Trophoblast cell (in vitro differentiated cells and primary cell): Measurements from ENCODE around the gene MDM2.
"Not testable (repeated sequence)": the region's sequence is repeated elsewhere in the genome, so short reads cannot be mapped to it uniquely, and the experiment has no call there.

Source experiments
- DNase-seq, 2 donors: peaks; one replicate each; pipeline ENCODE4 v3.0.0-alpha.2; 2016
- H2AFZ ChIP-seq: 2 replicates; pipeline ENCODE4 v1.6.1; 2013; ENCODE audit warnings: low read length, moderate library complexity, mild to moderate bottlenecking; ENCODE audit not compliant: insufficient read depth, poor library complexity
- H2AK5ac ChIP-seq: 2 replicates; pipeline ENCODE4 v1.6.1; 2013; ENCODE audit warnings: mild to moderate bottlenecking, low read length
- H2BK120ac ChIP-seq: 2 replicates; pipeline ENCODE4 v1.6.1; 2013; ENCODE audit warnings: low read length, mild to moderate bottlenecking, moderate library complexity; ENCODE audit not compliant: insufficient read depth, poor library complexity
- H2BK12ac ChIP-seq: 2 replicates; pipeline ENCODE4 v1.6.1; 2013; ENCODE audit warnings: mild to moderate bottlenecking, low read length, moderate library complexity
- H2BK5ac ChIP-seq: 2 replicates; pipeline ENCODE4 v1.6.1; 2013; ENCODE audit warnings: low read length, low read depth, moderate library complexity, mild to moderate bottlenecking; ENCODE audit not compliant: poor library complexity
- H3K14ac ChIP-seq: 2 replicates; pipeline ENCODE4 v1.6.1; 2013; ENCODE audit warnings: mild to moderate bottlenecking, low read length
- H3K18ac ChIP-seq: 2 replicates; pipeline ENCODE4 v1.6.1; 2013; ENCODE audit warnings: mild to moderate bottlenecking, low read length
- H3K23ac ChIP-seq: 2 replicates; pipeline ENCODE4 v1.6.1; 2013; ENCODE audit warnings: low read length
- H3K27ac ChIP-seq: 2 replicates; pipeline ENCODE4 v1.5.1; 2013; ENCODE audit warnings: low read depth, mild to moderate bottlenecking, inconsistent platforms, low read length, moderate library complexity
- H3K27me3 ChIP-seq: 2 replicates; pipeline ENCODE4 v1.6.1; 2013; ENCODE audit warnings: inconsistent platforms, mild to moderate bottlenecking, low read length, moderate library complexity; ENCODE audit not compliant: insufficient read depth
- H3K36me3 ChIP-seq, 2 experiments: 1 replicate in 1 of 2; 2 replicates in 1 of 2; pipeline ENCODE4 v1.6.1; 2013; ENCODE audit warnings: low read length in 2 of 2, mild to moderate bottlenecking in 2 of 2, moderate library complexity in 1 of 2; ENCODE audit not compliant: insufficient read depth in 2 of 2, control insufficient read depth in 1 of 2
- H3K4ac ChIP-seq: 2 replicates; pipeline ENCODE4 v1.6.1; 2013; ENCODE audit warnings: low read depth, mild to moderate bottlenecking, low read length, moderate library complexity
- H3K4me1 ChIP-seq, 2 experiments: 1 replicate in 1 of 2; 2 replicates in 1 of 2; pipeline ENCODE4 v1.6.1; 2013; ENCODE audit warnings: low read length in 2 of 2, mild to moderate bottlenecking in 2 of 2, moderate library complexity in 1 of 2; ENCODE audit not compliant: insufficient read depth in 2 of 2, control insufficient read depth in 1 of 2
- H3K4me2 ChIP-seq: 2 replicates; pipeline ENCODE4 v1.6.1; 2013; ENCODE audit warnings: inconsistent platforms, mild to moderate bottlenecking, low read length, moderate library complexity
- H3K4me3 ChIP-seq: 2 replicates; pipeline ENCODE4 v1.5.1; 2013; ENCODE audit warnings: mild to moderate bottlenecking, low read depth, low read length, inconsistent platforms
- H3K79me1 ChIP-seq: one replicate; pipeline ENCODE4 v1.6.1; 2013; ENCODE audit warnings: low read length
- H3K79me2 ChIP-seq: 2 replicates; pipeline ENCODE4 v1.6.1; 2013; ENCODE audit warnings: low read length, mild to moderate bottlenecking; ENCODE audit not compliant: control insufficient read depth, insufficient read depth, poor library complexity
- H3K9ac ChIP-seq: 2 replicates; pipeline ENCODE4 v1.6.1; 2013; ENCODE audit warnings: mild to moderate bottlenecking, low read length
- H3K9me3 ChIP-seq: 2 replicates; pipeline ENCODE4 v1.6.1; 2013; ENCODE audit warnings: low read depth, mild to moderate bottlenecking, control low read depth, inconsistent platforms, low read length; ENCODE audit not compliant: insufficient read depth
- H4K12ac ChIP-seq: 2 replicates; pipeline ENCODE4 v1.6.1; 2013; ENCODE audit warnings: low read depth, mild to moderate bottlenecking, low read length, moderate library complexity
- H4K8ac ChIP-seq: 2 replicates; pipeline ENCODE4 v1.6.1; 2013; ENCODE audit warnings: low read depth, mild to moderate bottlenecking, low read length, moderate library complexity
- H4K91ac ChIP-seq: one replicate; pipeline ENCODE4 v1.6.1; 2013; ENCODE audit warnings: low read depth, mild to moderate bottlenecking, low read length, moderate library complexity
- WGBS: extraction: QIAGEN DNeasy Blood & Tissue Kit; methylation state at CpG from one replicate; pipeline ENCODE4 v1.1.7; 2013; ENCODE audit warnings: missing lambda C conversion rate; ENCODE audit not compliant: insufficient read length, insufficient coverage; ENCODE audit errors: extremely low coverage; 5-methylcytosine and 5-hydroxymethylcytosine counted together

MDM2 gene

GRCh38 chr12:68805592-68806120, 2.3 kb upstream of the MDM2 start:
- WGBS: no CpG with 5 or more reads among the region's 7 CpGs
- no peak overlapping the region for H3K4me2 ChIP-seq
- no peak overlapping the region for H3K4me3 ChIP-seq
- H2BK5ac ChIP-seq: no peak overlapping the region
- no peak overlapping the region for H3K14ac ChIP-seq
- no peak overlapping the region for H2BK120ac ChIP-seq
- H3K27me3 ChIP-seq: no peaks in the 10 kb centered on the region
- peaks cover 3 to 4% of the 10 kb centered on the region in 2 experiments for H3K36me3 ChIP-seq
- H3K9ac ChIP-seq: no peak overlapping the region
- H2AK5ac ChIP-seq: no peak overlapping the region
- H3K79me2 ChIP-seq: peaks cover 10% of the 10 kb centered on the region
- no peak overlapping the region for H3K23ac ChIP-seq
- H2AFZ ChIP-seq: no peak overlapping the region
- no peaks in the 10 kb centered on the region for H3K9me3 ChIP-seq
- H3K4ac ChIP-seq: no peak overlapping the region
- H3K79me1 ChIP-seq: peaks cover 25% of the 10 kb centered on the region
- no peak overlapping the region for H2BK12ac ChIP-seq
- no peak overlapping the region for H4K91ac ChIP-seq
- H3K4me1 ChIP-seq: peaks cover 6 to 8% of the 10 kb centered on the region in 2 experiments
- H3K18ac ChIP-seq: no peak overlapping the region
- H4K8ac ChIP-seq: no peak overlapping the region
- no peak overlapping the region for H3K27ac ChIP-seq
- peak; percentile 44 to 58 for DNase-seq
- H4K12ac ChIP-seq: no peak overlapping the region

- no peak overlapping the region for H2BK120ac ChIP-seq
- H3K14ac ChIP-seq: no peak overlapping the region
- peaks cover 6 to 8% of the 10 kb centered on the region in 2 experiments for H3K4me1 ChIP-seq
- H3K36me3 ChIP-seq: peaks cover 4% of the 10 kb centered on the region in 2 experiments
- H3K23ac ChIP-seq: no peak overlapping the region
- peaks cover 10% of the 10 kb centered on the region for H3K79me2 ChIP-seq
- H3K18ac ChIP-seq: no peak overlapping the region
- no peak overlapping the region for H3K9ac ChIP-seq
- no peak overlapping the region for H2BK12ac ChIP-seq
- no CpG with 5 or more reads among the region's 18 CpGs for WGBS
- no peak overlapping the region for H4K12ac ChIP-seq
- no peak overlapping the region for H2AK5ac ChIP-seq
- no peak overlapping the region for H4K91ac ChIP-seq
- no peaks in the 10 kb centered on the region for H3K9me3 ChIP-seq
- H3K27ac ChIP-seq: no peak overlapping the region
- no peak overlapping the region for H2BK5ac ChIP-seq
- no peak overlapping the region for H3K4ac ChIP-seq
- no peak overlapping the region for H2AFZ ChIP-seq
- H3K27me3 ChIP-seq: no peaks in the 10 kb centered on the region
- no peak overlapping the region for H4K8ac ChIP-seq
- no peak for DNase-seq
- no peak overlapping the region for H3K4me2 ChIP-seq
- peaks cover 25% of the 10 kb centered on the region for H3K79me1 ChIP-seq
- H3K4me3 ChIP-seq: no peak overlapping the region
These were observed 1.3 kb upstream of the MDM2 start for GRCh38 chr12:68806488-68807237.

GRCh38 chr12:68807274-68807575, 752 bp upstream of the MDM2 start:
- H4K12ac ChIP-seq, H3K36me3 ChIP-seq, H3K23ac ChIP-seq, H3K4me1 ChIP-seq, H3K27me3 ChIP-seq, DNase-seq, H3K14ac ChIP-seq, H3K79me2 ChIP-seq, H2BK12ac ChIP-seq, H3K9ac ChIP-seq, H2AFZ ChIP-seq, H2AK5ac ChIP-seq, H3K9me3 ChIP-seq: not testable (repeated sequence)
- H3K27ac ChIP-seq: peak overlapping the region; percentile 100
- peak overlapping the region; percentile 14 for H3K18ac ChIP-seq
- peak overlapping the region; percentile 40 for H3K4ac ChIP-seq
- peak overlapping the region; percentile 0 for H3K4me3 ChIP-seq
- H4K91ac ChIP-seq: peak overlapping the region; percentile 32
- peak overlapping the region; percentile 66 for H2BK5ac ChIP-seq
- peak overlapping the region; percentile 14 for H2BK120ac ChIP-seq
- H3K4me2 ChIP-seq: peak overlapping the region; percentile 63
- peaks cover 25% of the 10 kb centered on the region for H3K79me1 ChIP-seq
- peak overlapping the region; percentile 70 for H4K8ac ChIP-seq
- no CpG with 5 or more reads among the region's 10 CpGs for WGBS

GRCh38 chr12:68808388-68809189, 612 bp downstream of the MDM2 start:
- Histone ChIP-seq H3K9me3 (no peaks in the 10 kb centered on the region), H2BK120ac (peak overlapping the region; percentile 100), H2AK5ac (peak overlapping the region; percentile 91), H3K36me3 (peaks cover 4 to 5% of the 10 kb centered on the region in 2 experiments), H3K4me3 (peak overlapping the region; percentile 94), H3K4me1 (peaks cover 6 to 8% of the 10 kb centered on the region in 2 experiments), H2BK5ac (peak overlapping the region; percentile 99), H3K4me2 (peak overlapping the region; percentile 79), H4K8ac (peak overlapping the region; percentile 95), H3K79me2 (peaks cover 10% of the 10 kb centered on the region), H2BK12ac (peak overlapping the region; percentile 21), H2AFZ (peak overlapping the region; percentile 76), H3K18ac (peak overlapping the region; percentile 96), H3K79me1 (peaks cover 25% of the 10 kb centered on the region), H3K27ac (peak overlapping the region; percentile 100), H3K27me3 (no peaks in the 10 kb centered on the region), H3K9ac (peak overlapping the region; percentile 100), H3K4ac (peak overlapping the region; percentile 90), H4K12ac (peak overlapping the region; percentile 93), H3K23ac (no peak overlapping the region), H4K91ac (peak overlapping the region; percentile 100), H3K14ac (peak overlapping the region; percentile 95)
- DNase-seq: peak; percentile 96 to 98
- no CpG with 5 or more reads among the region's 61 CpGs for WGBS
